Lung (tissue), 12 donors: Measurements from ENCODE around the gene TNNT1. TPM values are rescaled to one million over a fixed set of nuclear protein-coding genes. Genes with fewer than 3 reads are reported as not detected.

ENCODE experiments used
- ATAC-seq: fragments of 200-7000 bp; cut with Tn5 transposase; one replicate; pipeline ENCODE4 v1.9.1; 2020; ENCODE audit warnings: moderate number of reproducible peaks; ENCODE audit not compliant: insufficient read depth, low FRiP score
- DNase-seq, 3 donors: peaks; one replicate each; pipeline ENCODE4 v3.0.0-alpha.2; 2013 to 2017
- H3K27ac ChIP-seq, 2 donors: one replicate each; pipeline ENCODE4 v1.5.1; 2013; ENCODE audit warnings: mild to moderate bottlenecking in 2 of 2, moderate library complexity in 2 of 2, control low read depth in 1 of 2, inconsistent platforms in 1 of 2, low read depth in 1 of 2, low read length in 1 of 2
- H3K27me3 ChIP-seq, 3 donors: one replicate each; pipeline ENCODE4 v1.5.1; 2013; ENCODE audit warnings: low read length in 2 of 3; ENCODE audit not compliant: control insufficient read depth in 3 of 3, insufficient read depth in 3 of 3
- H3K36me3 ChIP-seq, 4 donors: one replicate each; pipeline ENCODE4 v1.5.1; 2013; ENCODE audit warnings: low read length in 4 of 4, mild to moderate bottlenecking in 1 of 4, moderate library complexity in 1 of 4; ENCODE audit not compliant: control insufficient read depth in 4 of 4, insufficient read depth in 4 of 4
- H3K4me1 ChIP-seq, 5 donors: one replicate each; pipeline ENCODE4 v1.5.1; 2013; ENCODE audit warnings: low read length in 5 of 5, mild to moderate bottlenecking in 2 of 5, moderate library complexity in 1 of 5; ENCODE audit not compliant: control insufficient read depth in 5 of 5, insufficient read depth in 5 of 5
- H3K4me3 ChIP-seq: one replicate; pipeline ENCODE4 v1.5.1; 2013; ENCODE audit warnings: mild to moderate bottlenecking, control low read depth, moderate library complexity
- H3K9ac ChIP-seq, 2 donors: one replicate each; pipeline ENCODE4 v1.5.1; 2013; ENCODE audit warnings: low read length in 2 of 2, control low read depth in 1 of 2; ENCODE audit not compliant: insufficient read depth in 1 of 2
- H3K9me3 ChIP-seq, 4 donors: one replicate each; pipeline ENCODE4 v1.5.1; 2013; ENCODE audit warnings: low read length in 3 of 4, mild to moderate bottlenecking in 1 of 4, moderate library complexity in 1 of 4; ENCODE audit not compliant: control insufficient read depth in 4 of 4, insufficient read depth in 3 of 4
- WGBS, 2 donors: extraction: QIAGEN DNeasy Blood & Tissue Kit; methylation state at CpG; one replicate each; pipeline ENCODE4 v1.1.7; 2013; 5-methylcytosine and 5-hydroxymethylcytosine counted together
- polyA plus RNA-seq, 2 donors: library from polyadenylated mRNA; stranded (reverse); fragments of 200-250 nt; gene quantifications; one replicate each; pipeline ENCODE4 v1.2.1, GENCODE V29; 2013
- total RNA-seq, 2 donors: library from RNA; depleted of rRNA in 1 of 2; stranded (reverse); fragments of >200 nt in 1 of 2; gene quantifications; one replicate each; pipeline ENCODE4 v1.2.1, GENCODE V29; 2014 to 2021
- TF ChIP-seq, protein P1 (sequence below): IDR thresholded peaks from 2 replicates; pipeline ENCODE4 v1.5.1; 2012; ENCODE audit warnings: mild to moderate bottlenecking; ENCODE audit errors: control extremely low read depth, extremely low read depth
- donor health status: control.
- donor health status: control.
- donor health status: Bipolar disorder and iron deficiency.
- donor health status: healthy.
- donor health status: DM: yes; HTN: yes; CAD: no.

Gene TNNT1
- total and polyA plus RNA-seq, 4 donors = 1.2 to 5.2 (median 2.8) TPM

DNA sequence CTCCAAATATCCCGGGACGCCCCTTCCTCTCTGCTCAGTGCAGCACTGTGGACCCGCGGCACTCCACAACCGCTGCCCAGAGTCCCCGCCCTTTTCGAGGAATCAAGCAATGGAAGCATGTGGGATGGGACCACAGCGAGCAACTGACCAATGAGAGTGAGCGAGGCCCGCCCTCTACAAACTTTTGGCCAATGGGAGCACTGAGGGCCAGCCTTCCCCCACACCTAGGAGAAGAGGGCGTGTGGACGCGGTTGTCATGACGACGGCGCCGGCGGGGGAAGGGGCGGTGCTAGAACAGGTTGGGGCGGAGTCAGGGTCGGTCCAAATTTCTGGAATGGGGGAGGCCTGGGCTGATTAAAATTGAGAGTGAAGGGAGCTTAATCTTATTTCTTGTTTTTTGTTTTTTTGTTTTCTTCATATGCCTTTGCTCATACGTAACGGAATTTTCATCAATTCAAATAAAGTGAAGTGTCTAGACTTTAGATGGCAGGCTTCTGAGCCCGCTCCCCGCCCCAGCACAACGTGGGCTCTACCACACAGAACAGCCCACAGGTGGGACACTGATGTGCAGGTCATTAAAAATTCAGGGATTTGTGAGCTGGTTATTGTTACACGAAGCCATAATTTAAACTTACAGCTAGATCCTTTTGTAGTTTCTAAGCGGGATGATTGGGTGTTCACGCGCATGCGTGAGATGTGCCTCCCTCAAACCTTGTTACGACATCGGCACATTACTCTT is 17.7 kb upstream of the TNNT1 start, which contains the start of gene DNAAF3:
Gene DNAAF3 (minus strand): TSS at position 84 of the 739 bp plus-strand sequence. CDS start 200 bp downstream, outside the sequence.
- peaks cover 6 to 46% (median 39%) of the 10 kb centered on the region in 3 donors for H3K27me3 ChIP-seq
- 1 to 2% methylated on average over 33 of the region's 33 CpGs for WGBS, 2 donors
- peak; percentile 85 to 92 (median 90) for DNase-seq
- H3K9ac ChIP-seq = no peak within 1 kb of the TSS
- no peaks in the 10 kb centered on the region for H3K36me3 ChIP-seq
- ATAC-seq = peak; percentile 98
- H3K4me3 ChIP-seq = no peak within 1 kb of the TSS
- TF ChIP-seq, protein P1, sequence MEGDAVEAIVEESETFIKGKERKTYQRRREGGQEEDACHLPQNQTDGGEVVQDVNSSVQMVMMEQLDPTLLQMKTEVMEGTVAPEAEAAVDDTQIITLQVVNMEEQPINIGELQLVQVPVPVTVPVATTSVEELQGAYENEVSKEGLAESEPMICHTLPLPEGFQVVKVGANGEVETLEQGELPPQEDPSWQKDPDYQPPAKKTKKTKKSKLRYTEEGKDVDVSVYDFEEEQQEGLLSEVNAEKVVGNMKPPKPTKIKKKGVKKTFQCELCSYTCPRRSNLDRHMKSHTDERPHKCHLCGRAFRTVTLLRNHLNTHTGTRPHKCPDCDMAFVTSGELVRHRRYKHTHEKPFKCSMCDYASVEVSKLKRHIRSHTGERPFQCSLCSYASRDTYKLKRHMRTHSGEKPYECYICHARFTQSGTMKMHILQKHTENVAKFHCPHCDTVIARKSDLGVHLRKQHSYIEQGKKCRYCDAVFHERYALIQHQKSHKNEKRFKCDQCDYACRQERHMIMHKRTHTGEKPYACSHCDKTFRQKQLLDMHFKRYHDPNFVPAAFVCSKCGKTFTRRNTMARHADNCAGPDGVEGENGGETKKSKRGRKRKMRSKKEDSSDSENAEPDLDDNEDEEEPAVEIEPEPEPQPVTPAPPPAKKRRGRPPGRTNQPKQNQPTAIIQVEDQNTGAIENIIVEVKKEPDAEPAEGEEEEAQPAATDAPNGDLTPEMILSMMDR = no peak
- H3K9me3 ChIP-seq = peaks cover 0 to 2% (median 0%) of the 10 kb centered on the region in 4 donors
- H3K27ac ChIP-seq = peak within 1 kb of the TSS in 1 of 2 donors; percentile 50
- H3K4me1 ChIP-seq = peaks cover 0 to 7% (median 0%) of the 10 kb centered on the region in 5 donors

- peak overlapping the region in 1 of 2 donors; percentile 50 for H3K27ac ChIP-seq
- no peaks in the 10 kb centered on the region for H3K36me3 ChIP-seq
- H3K4me3 ChIP-seq = no peak overlapping the region
- H3K27me3 ChIP-seq = peaks cover 10 to 46% (median 38%) of the 10 kb centered on the region in 3 donors
- H3K9ac ChIP-seq = no peak overlapping the region
- TF ChIP-seq, protein P1 = no peak
- H3K4me1 ChIP-seq = peaks cover 0 to 7% (median 0%) of the 10 kb centered on the region in 5 donors
- DNase-seq (peak; percentile 40 to 54 (median 47)), ATAC-seq (peak; percentile 70)
- peaks cover 0 to 2% (median 0%) of the 10 kb centered on the region in 4 donors for H3K9me3 ChIP-seq
- WGBS, 2 donors = 1 to 2% methylated on average over 27 to 34 of the region's 34 CpGs
These were observed 17.0 kb upstream of the TNNT1 start for GRCh38 chr19:55165952-55166529.

- TF ChIP-seq, protein P1 = no peak
These were observed 12.7 kb upstream of the TNNT1 start for GRCh38 chr19:55161571-55162322.

More at GRCh38 chr19:55161571-55162322, 12.7 kb upstream of the TNNT1 start:
- 23 to 30% methylated on average over 61 of the region's 61 CpGs for WGBS, 2 donors
- peaks cover 6 to 50% (median 32%) of the 10 kb centered on the region in 3 donors for H3K27me3 ChIP-seq
- no peaks in the 10 kb centered on the region for H3K36me3 ChIP-seq
- H3K4me1 ChIP-seq = peaks cover 0 to 5% (median 0%) of the 10 kb centered on the region in 5 donors
- ATAC-seq (no peak), DNase-seq (no peak)
- no peak overlapping the region for H3K4me3 ChIP-seq
- no peaks in the 10 kb centered on the region for H3K9me3 ChIP-seq
- no peak overlapping the region for H3K9ac ChIP-seq
- H3K27ac ChIP-seq = no peak overlapping the region
